ENCODE data around the gene AURKAIP1.

DNA sequence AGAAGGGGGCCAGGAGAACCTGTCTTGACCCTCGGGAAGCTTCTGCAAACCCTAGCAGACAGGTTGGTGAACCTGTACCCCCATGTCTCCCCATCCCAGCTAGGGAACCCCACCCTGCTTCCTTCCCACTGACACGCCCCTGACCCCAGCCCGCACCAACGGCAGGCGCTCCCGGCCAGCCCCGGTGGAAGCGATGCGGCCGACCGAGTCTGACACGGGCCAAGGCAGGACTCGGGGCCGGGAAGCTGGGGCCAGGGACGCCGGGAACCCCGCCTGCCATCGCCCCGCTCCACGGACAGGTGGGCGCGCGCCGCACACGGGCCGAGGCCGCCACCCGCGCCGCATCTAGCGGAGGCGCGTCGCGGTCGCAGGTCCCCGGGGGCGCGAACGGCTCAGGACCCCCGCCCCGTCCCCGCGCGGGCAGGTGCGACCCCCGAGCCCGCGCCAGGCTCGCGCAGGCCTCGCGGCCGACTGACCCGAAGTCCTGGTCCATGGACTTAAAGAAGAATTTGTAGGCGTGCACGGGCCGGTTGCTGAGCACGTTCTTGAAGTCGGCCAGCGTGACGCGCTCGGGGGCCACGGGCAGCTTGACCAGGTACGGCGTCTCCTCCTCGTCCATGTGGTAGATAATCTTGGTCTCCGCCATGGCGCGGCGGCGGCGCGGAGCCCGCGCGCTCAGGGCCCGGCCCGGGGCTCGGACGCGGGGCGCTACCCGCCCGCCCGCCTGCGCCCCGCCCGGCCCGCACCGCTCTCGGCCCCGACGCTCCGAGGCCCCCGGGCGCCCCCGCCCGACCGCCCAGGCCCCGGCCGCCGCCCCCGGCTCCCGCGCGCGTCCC is 26.4 kb downstream of the AURKAIP1 start:
- TF ChIP-seq, protein P1, sequence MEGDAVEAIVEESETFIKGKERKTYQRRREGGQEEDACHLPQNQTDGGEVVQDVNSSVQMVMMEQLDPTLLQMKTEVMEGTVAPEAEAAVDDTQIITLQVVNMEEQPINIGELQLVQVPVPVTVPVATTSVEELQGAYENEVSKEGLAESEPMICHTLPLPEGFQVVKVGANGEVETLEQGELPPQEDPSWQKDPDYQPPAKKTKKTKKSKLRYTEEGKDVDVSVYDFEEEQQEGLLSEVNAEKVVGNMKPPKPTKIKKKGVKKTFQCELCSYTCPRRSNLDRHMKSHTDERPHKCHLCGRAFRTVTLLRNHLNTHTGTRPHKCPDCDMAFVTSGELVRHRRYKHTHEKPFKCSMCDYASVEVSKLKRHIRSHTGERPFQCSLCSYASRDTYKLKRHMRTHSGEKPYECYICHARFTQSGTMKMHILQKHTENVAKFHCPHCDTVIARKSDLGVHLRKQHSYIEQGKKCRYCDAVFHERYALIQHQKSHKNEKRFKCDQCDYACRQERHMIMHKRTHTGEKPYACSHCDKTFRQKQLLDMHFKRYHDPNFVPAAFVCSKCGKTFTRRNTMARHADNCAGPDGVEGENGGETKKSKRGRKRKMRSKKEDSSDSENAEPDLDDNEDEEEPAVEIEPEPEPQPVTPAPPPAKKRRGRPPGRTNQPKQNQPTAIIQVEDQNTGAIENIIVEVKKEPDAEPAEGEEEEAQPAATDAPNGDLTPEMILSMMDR (IDR thresholded peaks at IDR 0.05; ENCODE audit: low read depth, low read length, missing input control) = no peak
- TF ChIP-seq RXRA (IDR thresholded peaks at IDR 0.05) (no peak), SP1 (IDR thresholded peaks at IDR 0.05) (no peak), YY1 (IDR thresholded peaks at IDR 0.05) (no peak), HNF4G (IDR thresholded peaks at IDR 0.05) (no peak), TAF1 (conservative IDR thresholded peaks at IDR 0.05) (no peak), HNF4A (conservative IDR thresholded peaks at IDR 0.05) (no peak), NR2F2 (IDR thresholded peaks at IDR 0.05) (no peak), RAD21 (IDR thresholded peaks at IDR 0.05) (no peak), JUND (IDR thresholded peaks at IDR 0.05) (no peak)
- TF ChIP-seq, protein P2, sequence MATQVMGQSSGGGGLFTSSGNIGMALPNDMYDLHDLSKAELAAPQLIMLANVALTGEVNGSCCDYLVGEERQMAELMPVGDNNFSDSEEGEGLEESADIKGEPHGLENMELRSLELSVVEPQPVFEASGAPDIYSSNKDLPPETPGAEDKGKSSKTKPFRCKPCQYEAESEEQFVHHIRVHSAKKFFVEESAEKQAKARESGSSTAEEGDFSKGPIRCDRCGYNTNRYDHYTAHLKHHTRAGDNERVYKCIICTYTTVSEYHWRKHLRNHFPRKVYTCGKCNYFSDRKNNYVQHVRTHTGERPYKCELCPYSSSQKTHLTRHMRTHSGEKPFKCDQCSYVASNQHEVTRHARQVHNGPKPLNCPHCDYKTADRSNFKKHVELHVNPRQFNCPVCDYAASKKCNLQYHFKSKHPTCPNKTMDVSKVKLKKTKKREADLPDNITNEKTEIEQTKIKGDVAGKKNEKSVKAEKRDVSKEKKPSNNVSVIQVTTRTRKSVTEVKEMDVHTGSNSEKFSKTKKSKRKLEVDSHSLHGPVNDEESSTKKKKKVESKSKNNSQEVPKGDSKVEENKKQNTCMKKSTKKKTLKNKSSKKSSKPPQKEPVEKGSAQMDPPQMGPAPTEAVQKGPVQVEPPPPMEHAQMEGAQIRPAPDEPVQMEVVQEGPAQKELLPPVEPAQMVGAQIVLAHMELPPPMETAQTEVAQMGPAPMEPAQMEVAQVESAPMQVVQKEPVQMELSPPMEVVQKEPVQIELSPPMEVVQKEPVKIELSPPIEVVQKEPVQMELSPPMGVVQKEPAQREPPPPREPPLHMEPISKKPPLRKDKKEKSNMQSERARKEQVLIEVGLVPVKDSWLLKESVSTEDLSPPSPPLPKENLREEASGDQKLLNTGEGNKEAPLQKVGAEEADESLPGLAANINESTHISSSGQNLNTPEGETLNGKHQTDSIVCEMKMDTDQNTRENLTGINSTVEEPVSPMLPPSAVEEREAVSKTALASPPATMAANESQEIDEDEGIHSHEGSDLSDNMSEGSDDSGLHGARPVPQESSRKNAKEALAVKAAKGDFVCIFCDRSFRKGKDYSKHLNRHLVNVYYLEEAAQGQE (IDR thresholded peaks at IDR 0.05) = no peak

Data from liver (tissue), 3 donors.